Testis (tissue), 3 donors: ENCODE results near the gene MAPKBP1. TPM values are rescaled to one million over a fixed set of nuclear protein-coding genes. Genes with fewer than 3 reads are reported as not detected.

Experiments
- DNase-seq: peaks from one replicate; pipeline ENCODE4 v3.0.0-alpha.2; 2019
- H3K27ac ChIP-seq, 2 donors: fragments of 200-600 bp; sonication (generic); one replicate each; pipeline ENCODE4 v1.5.1; 2019
- H3K27me3 ChIP-seq: fragments of 200-600 bp; sonication (generic); one replicate; pipeline ENCODE4 v1.5.1; 2019
- H3K36me3 ChIP-seq: fragments of 200-600 bp; sonication (generic); one replicate; pipeline ENCODE4 v1.5.1; 2017; ENCODE audit warnings: low read depth; ENCODE audit errors: missing control alignments
- H3K4me1 ChIP-seq: fragments of 200-600 bp; sonication (generic); one replicate; pipeline ENCODE4 v1.5.1; 2019
- H3K4me3 ChIP-seq, 2 donors: fragments of 200-600 bp; sonication (generic); one replicate each; pipeline ENCODE4 v1.5.1; 2017 to 2019
- H3K9me3 ChIP-seq: fragments of 200-600 bp; sonication (generic); one replicate; pipeline ENCODE4 v1.5.1; 2017
- POLR2A ChIP-seq: fragments of 450-650 bp; IDR thresholded peaks from one replicate; pipeline ENCODE4 v1.6.1; 2017; ENCODE audit warnings: antibody characterized with exemption, mild to moderate bottlenecking, moderate library complexity
- WGBS, 2 donors: methylation state at CpG; one replicate each; pipeline ENCODE4 v1.1.5; 2018; 5-methylcytosine and 5-hydroxymethylcytosine counted together
- intact Hi-C: fragments of 100-400 bp; cut with DNase I; formaldehyde crosslinking; loops from one replicate; pipeline ENCODE4 v1.15.1; 2023; ENCODE audit warnings: low total_unique reads
- polyA plus RNA-seq: library from polyadenylated mRNA; stranded (reverse); fragments of 350-450 nt; fragmentation: Illumina TruSeq; extraction: RNeasy Lipid Tissue Mini Kit (QIAGEN cat#74804); gene quantifications from one replicate; pipeline ENCODE4 v1.2.3, GENCODE V29; 2014; ENCODE audit warnings: low read depth, low replicate concordance; ENCODE audit not compliant: insufficient read depth
- total RNA-seq, 2 donors: library from RNA; depleted of rRNA; stranded (reverse); fragments of >200 nt; gene quantifications; one replicate each; pipeline ENCODE4 v1.2.3, GENCODE V29; 2016
- TF ChIP-seq, protein P1 (sequence below), 3 experiments: fragments of 450-650 bp in 2 of 3; fragments of 200-600 bp in 1 of 3; sonication (generic) in 1 of 3; IDR thresholded peaks; one replicate each; pipeline ENCODE4 v1.5.1; 2016 to 2019; ENCODE audit warnings: antibody characterized with exemption in 3 of 3, mild to moderate bottlenecking in 2 of 3, moderate library complexity in 1 of 3

Gene MAPKBP1
- total and polyA plus RNA-seq, 3 donors from 2014 or later, result 76.2 to 159 (median 156) TPM

GRCh38 chr15:41872166-41872747 is 98.0 kb downstream of the MAPKBP1 start:
- DNase-seq, result no peak
- Histone ChIP-seq H3K27me3 (no peaks in the 10 kb centered on the region), H3K4me1 (no peaks in the 10 kb centered on the region), H3K36me3 (no peaks in the 10 kb centered on the region), H3K9me3 (no peaks in the 10 kb centered on the region), H3K4me3 (no peak overlapping the region), H3K27ac (no peak overlapping the region)
- 96 to 97% methylated on average over 9 of the region's 9 CpGs for WGBS, 2 donors
- no peak for TF ChIP-seq POLR2A
- TF ChIP-seq, protein P1, sequence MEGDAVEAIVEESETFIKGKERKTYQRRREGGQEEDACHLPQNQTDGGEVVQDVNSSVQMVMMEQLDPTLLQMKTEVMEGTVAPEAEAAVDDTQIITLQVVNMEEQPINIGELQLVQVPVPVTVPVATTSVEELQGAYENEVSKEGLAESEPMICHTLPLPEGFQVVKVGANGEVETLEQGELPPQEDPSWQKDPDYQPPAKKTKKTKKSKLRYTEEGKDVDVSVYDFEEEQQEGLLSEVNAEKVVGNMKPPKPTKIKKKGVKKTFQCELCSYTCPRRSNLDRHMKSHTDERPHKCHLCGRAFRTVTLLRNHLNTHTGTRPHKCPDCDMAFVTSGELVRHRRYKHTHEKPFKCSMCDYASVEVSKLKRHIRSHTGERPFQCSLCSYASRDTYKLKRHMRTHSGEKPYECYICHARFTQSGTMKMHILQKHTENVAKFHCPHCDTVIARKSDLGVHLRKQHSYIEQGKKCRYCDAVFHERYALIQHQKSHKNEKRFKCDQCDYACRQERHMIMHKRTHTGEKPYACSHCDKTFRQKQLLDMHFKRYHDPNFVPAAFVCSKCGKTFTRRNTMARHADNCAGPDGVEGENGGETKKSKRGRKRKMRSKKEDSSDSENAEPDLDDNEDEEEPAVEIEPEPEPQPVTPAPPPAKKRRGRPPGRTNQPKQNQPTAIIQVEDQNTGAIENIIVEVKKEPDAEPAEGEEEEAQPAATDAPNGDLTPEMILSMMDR (IDR thresholded peaks at IDR 0.05), result no peak
- intact Hi-C loops, result no loop called here

GRCh38 chr15:41873711-41874110 is 99.4 kb downstream of the MAPKBP1 start:
- Histone ChIP-seq H3K27me3 (no peaks in the 10 kb centered on the region), H3K4me3 (no peak overlapping the region), H3K36me3 (no peaks in the 10 kb centered on the region), H3K9me3 (no peaks in the 10 kb centered on the region), H3K27ac (no peak overlapping the region), H3K4me1 (no peaks in the 10 kb centered on the region)
- TF ChIP-seq, protein P1 (IDR thresholded peaks at IDR 0.05), result no peak
- TF ChIP-seq POLR2A, result no peak
- intact Hi-C loops, result no loop called here
- WGBS, 2 donors, result 89 to 96% methylated on average over 4 to 8 of the region's 8 CpGs
- DNase-seq, result no peak

- H3K27ac ChIP-seq, result no peak overlapping the region
- TF ChIP-seq, protein P1 (IDR thresholded peaks at IDR 0.05), result no peak
- no peak for TF ChIP-seq POLR2A
- no peak overlapping the region for H3K4me3 ChIP-seq
- no peaks in the 10 kb centered on the region for H3K27me3 ChIP-seq
- H3K4me1 ChIP-seq, result no peaks in the 10 kb centered on the region
- no peaks in the 10 kb centered on the region for H3K36me3 ChIP-seq
- intact Hi-C loops, result no loop called here
- no peaks in the 10 kb centered on the region for H3K9me3 ChIP-seq
- no peak for DNase-seq
- WGBS, 2 donors, result 92 to 100% methylated on average over 8 to 12 of the region's 12 CpGs
Observed at GRCh38 chr15:41874736-41875135, 100.5 kb downstream of the MAPKBP1 start.

- intact Hi-C loops, result no loop called here
- H3K36me3 ChIP-seq, result no peaks in the 10 kb centered on the region
- TF ChIP-seq, protein P1 (IDR thresholded peaks at IDR 0.05), result no peak
- no peak for TF ChIP-seq POLR2A
- H3K4me3 ChIP-seq, result no peak overlapping the region
- no peaks in the 10 kb centered on the region for H3K4me1 ChIP-seq
- DNase-seq, result no peak
- no peaks in the 10 kb centered on the region for H3K9me3 ChIP-seq
- H3K27me3 ChIP-seq, result no peaks in the 10 kb centered on the region
- H3K27ac ChIP-seq, result no peak overlapping the region
- WGBS, 2 donors, result 85 to 86% methylated on average over 4 to 13 of the region's 13 CpGs
Observed at GRCh38 chr15:41876007-41876406, 101.7 kb downstream of the MAPKBP1 start.

GRCh38 chr15:41876689-41877088 is 102.4 kb downstream of the MAPKBP1 start:
- DNase-seq, result no peak
- TF ChIP-seq POLR2A, result no peak
- TF ChIP-seq, protein P1 (IDR thresholded peaks at IDR 0.05), result no peak
- Histone ChIP-seq H3K27me3 (no peaks in the 10 kb centered on the region), H3K9me3 (no peaks in the 10 kb centered on the region), H3K36me3 (no peaks in the 10 kb centered on the region), H3K27ac (no peak overlapping the region), H3K4me1 (no peaks in the 10 kb centered on the region), H3K4me3 (no peak overlapping the region)
- WGBS, 2 donors, result 60 to 65% methylated on average over 1 to 12 of the region's 12 CpGs
- intact Hi-C loops, result no loop called here
